Activated T-cell treated with anti-CD3 and anti-CD28 coated beads, Interleukin-2, amount 50 U/mL, for 1 hour (primary cell): ENCODE results near the gene FAM98C.

Experiments
- DNase-seq: peaks from one replicate; pipeline ENCODE4 v3.0.0-alpha.2; 2020

The FAM98C gene

GRCh38 chr19:38381138-38381537 is 21.8 kb upstream of the FAM98C start:
- DNase-seq, result no peak

DNA sequence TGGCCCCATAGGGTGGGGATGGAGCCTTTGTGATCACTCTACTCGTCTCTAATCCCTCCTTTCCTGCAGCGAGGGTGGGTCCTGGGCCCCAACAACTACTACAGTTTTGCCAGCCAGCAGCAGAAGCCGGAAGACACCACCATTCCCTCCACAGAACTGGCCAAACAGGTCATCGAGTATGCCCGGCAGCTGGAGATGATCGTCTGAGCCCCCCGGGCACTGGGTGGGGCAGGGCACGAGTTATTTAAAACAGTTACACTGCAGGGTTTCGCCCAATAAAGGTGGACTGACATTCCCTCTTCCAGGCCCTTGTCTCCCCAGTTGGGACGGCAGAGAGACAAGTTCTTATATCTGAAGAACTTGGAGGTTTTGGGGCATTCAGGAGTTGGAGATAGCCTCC is 19.7 kb upstream of the FAM98C start:
- DNase-seq, result no peak

- DNase-seq, result no peak
Measured at GRCh38 chr19:38383743-38384142, 19.1 kb upstream of the FAM98C start.

- no peak for DNase-seq
Measured at GRCh38 chr19:38384209-38385027, 18.5 kb upstream of the FAM98C start.

- no peak for DNase-seq
Measured at GRCh38 chr19:38385057-38385803, 17.7 kb upstream of the FAM98C start.

- no peak for DNase-seq
Measured at GRCh38 chr19:38385804-38386257, 17.1 kb upstream of the FAM98C start.

DNA sequence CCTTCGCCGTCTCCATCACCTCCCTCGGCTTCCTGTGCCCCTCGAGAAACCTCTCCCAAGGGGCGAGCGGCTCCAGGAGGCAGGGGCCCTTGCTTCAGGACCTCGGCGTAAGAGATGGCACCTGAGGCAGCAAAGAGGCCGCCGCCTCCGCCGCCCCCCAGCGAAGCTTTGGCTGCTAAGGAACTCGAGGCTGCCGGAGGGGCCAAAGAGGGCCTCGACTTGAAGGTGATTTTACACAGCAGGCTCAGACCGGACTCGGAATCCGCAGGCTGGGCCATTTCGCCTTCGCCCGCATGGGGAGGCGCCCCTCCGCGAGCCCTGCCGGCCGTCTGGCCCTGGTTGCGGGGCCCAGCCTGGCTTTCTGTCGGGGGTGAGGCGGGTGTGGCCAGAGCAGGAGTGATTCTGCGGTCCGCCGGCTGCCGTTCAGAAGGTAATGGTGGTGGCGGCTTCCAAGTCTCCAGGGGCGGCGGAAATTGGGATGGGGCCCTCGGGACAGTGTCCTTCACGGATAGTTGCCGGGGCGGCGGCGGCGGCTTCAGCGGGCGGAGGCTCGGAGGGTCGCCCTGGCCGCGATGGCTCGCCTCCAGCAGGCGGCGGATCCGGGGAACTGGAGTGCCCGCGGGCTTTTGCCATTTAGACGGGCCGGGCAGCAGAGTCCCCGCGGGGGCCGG is 16.5 kb upstream of the FAM98C start:
- no peak for DNase-seq

DNA sequence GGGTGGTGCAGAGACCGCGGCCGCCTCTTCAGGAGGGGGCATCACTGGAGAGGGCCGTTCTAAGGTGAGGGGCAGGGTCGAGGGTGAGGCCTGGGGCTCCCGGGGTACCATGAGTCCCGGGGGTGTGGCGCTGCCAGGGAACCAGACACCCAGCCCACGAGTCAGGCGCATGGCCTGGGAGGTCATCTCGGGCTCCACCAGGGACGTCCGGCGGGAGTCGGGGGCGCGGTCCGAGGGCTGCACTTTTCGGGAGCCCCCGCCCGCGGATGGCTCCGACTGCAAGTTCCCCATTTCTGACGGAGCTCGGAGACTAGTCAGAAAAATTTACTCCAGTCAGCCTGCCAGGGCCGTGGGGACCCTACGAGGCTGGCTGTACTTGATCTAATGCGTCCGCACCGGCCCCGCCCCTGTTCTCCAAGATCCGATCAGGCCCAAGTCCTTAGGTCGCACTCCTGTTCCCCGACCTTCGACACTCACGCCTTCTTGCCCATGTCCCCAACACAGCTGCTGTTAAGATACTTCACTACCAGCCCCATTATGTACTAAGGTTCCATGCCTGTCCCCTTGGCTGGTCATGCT is 15.8 kb upstream of the FAM98C start:
- no peak for DNase-seq

- peak; percentile 82 for DNase-seq
Measured at GRCh38 chr19:38387550-38388348, 15.1 kb upstream of the FAM98C start, which contains the start of gene GGN. GGN (minus strand) TSS chr19:38388034; CDS start chr19:38387261, 773 bp downstream.

DNA sequence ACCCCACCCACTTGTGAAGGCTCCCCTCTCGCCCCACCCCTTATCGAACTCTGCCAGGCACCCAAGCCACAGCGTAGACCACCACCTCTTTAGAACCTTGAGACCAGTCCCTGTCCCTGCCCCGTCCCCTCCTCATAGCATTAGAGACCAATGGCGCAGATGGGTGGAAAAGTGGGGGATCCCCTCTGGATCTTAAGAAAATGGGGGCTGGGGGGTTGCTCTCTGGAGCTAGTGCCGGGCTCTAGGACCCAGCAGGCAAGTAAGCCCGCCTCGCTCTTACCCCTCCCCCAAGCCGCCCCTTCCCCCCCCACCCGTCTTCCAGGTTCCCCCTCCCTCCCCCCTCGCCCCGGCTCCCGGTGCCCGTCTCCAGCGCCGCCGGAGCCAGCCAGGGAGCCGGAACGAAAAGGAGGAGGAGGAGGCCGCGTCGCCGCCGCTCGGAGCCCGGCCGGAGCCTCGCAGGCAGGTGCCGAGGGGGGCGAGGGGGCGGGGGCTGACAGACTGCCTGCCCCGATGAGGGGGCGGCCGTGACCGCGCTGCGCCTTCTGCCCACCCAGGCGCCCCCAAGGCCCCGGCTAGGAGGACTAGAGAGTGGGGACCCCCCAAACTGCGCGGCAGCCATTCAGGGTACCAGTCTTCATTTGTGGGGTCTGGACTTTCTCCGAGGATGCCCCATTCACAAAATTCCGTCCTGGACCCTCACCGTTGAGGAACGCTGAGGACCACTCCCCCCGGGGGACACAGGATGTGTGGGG is 14.4 kb upstream of the FAM98C start, which contains the start of gene SPRED3:
Gene SPRED3 (plus strand): TSS at position 349 of the 752 bp plus-strand sequence. CDS start 1,606 bp downstream, outside the sequence.
- no peak for DNase-seq

- no peak for DNase-seq
Measured at GRCh38 chr19:38389101-38389925, 13.6 kb upstream of the FAM98C start.

GRCh38 chr19:38389957-38390924 is 12.7 kb upstream of the FAM98C start:
- no peak for DNase-seq

DNA sequence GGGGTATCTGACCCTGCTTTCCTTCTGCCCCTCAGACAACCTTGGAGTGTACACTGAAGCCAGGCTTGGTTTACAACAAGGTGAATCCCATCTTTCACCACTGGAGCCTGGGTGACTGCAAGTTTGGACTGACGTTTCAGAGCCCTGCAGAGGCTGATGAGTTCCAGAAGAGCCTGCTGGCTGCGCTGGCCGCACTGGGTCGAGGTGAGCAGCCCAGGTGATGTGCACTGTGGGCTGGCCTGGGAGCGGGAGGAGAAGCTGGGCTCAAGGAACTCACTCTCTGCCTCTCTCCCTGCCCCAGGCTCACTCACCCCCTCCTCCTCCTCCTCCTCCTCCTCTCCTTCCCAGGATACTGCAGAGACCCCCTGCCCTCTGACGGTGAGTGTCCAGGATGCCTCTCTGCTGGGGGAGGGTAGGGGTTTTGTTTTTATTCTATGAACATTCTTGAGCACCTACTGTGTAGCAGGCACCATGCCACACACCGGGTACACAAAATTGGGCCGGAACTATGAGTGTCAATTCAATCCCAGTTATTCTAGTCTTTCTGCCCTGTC is 10.9 kb upstream of the FAM98C start:
- no peak for DNase-seq

DNA sequence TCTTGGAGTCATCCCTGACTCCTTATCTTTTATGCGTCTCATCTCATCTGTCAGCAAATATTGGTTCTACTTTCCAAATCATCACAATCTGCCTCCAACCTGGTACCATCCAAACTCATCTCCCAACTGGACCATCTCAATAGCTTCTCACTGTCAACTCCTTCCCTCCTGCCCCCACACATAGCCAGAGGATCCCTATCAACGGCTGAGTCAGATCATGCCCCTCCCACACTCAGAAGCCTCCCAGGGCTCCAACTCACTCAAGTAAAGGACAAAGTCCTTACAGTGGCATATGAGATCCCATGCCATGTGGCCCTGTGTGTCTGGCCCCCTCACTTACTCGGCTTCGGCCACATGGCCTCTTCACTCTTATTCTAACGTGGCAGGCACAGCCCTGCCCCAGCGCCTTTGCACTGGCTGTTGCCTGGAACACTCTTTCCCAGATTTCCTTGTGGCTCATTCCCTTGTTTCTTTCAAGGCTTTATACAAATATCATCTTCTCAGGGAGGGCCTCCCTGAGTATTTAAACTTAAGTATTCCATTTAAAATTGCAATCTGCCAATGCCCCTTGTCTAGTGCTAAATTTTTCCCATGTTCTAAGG is 10.1 kb upstream of the FAM98C start:
- DNase-seq, result no peak

DNA sequence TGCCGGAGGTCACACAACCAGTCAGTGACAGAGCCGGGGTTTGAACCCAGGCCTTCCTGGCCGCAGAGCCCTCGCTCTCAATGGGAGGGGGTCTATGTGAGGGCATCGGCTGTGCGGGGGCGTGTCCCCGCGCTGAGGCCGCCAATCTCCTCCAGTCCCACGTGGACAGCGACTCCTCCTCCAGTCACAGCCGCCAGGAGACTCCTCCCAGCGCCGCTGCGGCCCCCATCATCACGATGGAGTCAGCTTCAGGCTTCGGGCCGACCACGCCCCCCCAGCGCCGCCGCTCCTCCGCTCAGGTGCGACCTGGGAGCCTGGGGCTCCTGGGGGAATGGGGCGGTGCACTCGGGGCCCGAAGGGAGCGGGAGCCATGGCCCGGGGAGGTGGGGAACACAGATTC is 8.4 kb upstream of the FAM98C start:
- DNase-seq, result peak; percentile 68

GRCh38 chr19:38395381-38396114 is 7.3 kb upstream of the FAM98C start:
- peak; percentile 60 for DNase-seq

DNA sequence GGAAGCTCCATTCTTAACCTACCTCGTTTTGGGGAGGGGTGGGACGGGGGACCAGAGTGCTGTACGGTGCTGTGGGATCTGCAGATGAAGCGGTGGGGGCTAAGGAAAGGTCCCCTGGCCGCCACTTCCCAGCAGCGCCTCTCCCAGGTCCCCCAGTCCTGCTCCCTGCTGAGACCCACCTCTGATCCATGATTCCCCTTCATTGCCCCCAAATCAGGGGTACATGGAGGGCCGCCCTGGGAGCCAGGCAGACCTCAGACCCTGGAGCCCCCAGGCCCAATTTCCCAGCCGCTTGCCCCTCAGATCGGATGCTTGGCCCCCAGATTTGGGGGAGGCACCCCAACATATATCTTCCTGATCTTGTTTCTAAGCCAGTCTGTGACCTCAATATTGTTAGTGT is 3.8 kb upstream of the FAM98C start:
- DNase-seq, result no peak

GRCh38 chr19:38399537-38399936 is 3.4 kb upstream of the FAM98C start:
- DNase-seq, result no peak
